ENCODE measurements around the gene MAD1L1.

The MAD1L1 gene

GRCh38 chr7:2198760-2199159, 34.0 kb downstream of the MAD1L1 start:
- H3K4me1 ChIP-seq (ENCODE audit: insufficient read depth, low read length): no peaks in the 10 kb centered on the region
- H3K4me3 ChIP-seq (ENCODE audit: low read length): no peak overlapping the region
- 93% methylated on average over 10 of the region's 10 CpGs for WGBS
- no peaks in the 10 kb centered on the region for H3K27me3 ChIP-seq (ENCODE audit: insufficient read depth, low read length)
- H3K9ac ChIP-seq (ENCODE audit: low read depth, low read length): no peak overlapping the region
- no peak overlapping the region for H3K27ac ChIP-seq (ENCODE audit: low read depth, low read length)
- peaks cover 47% of the 10 kb centered on the region for H3K36me3 ChIP-seq (ENCODE audit: insufficient read depth, low read length)
- peaks cover 2% of the 10 kb centered on the region; the same call in 1 of the 2 replicates for H3K9me3 ChIP-seq (ENCODE audit: insufficient read depth, low read depth, low read length)

GRCh38 chr7:2198206-2198605, 34.5 kb downstream of the MAD1L1 start:
- WGBS: 94% methylated on average over 15 of the region's 15 CpGs

GRCh38 chr7:2197436-2198155, 35.1 kb downstream of the MAD1L1 start:
- Histone ChIP-seq H3K9ac (ENCODE audit: low read depth, low read length) (no peak overlapping the region), H3K4me3 (ENCODE audit: low read length) (no peak overlapping the region), H3K27ac (ENCODE audit: low read depth, low read length) (no peak overlapping the region), H3K36me3 (ENCODE audit: insufficient read depth, low read length) (peaks cover 47% of the 10 kb centered on the region), H3K27me3 (ENCODE audit: insufficient read depth, low read length) (no peaks in the 10 kb centered on the region), H3K9me3 (ENCODE audit: insufficient read depth, low read depth, low read length) (peaks cover 2% of the 10 kb centered on the region; the same call in 1 of the 2 replicates), H3K4me1 (ENCODE audit: insufficient read depth, low read length) (no peaks in the 10 kb centered on the region)
- WGBS: 95% methylated on average over 19 of the region's 21 CpGs

More at GRCh38 chr7:2198206-2198605, 34.5 kb downstream of the MAD1L1 start:
- H3K9ac ChIP-seq (ENCODE audit: low read depth, low read length): no peak overlapping the region; the same call in 1 of the 2 replicates
- H3K4me1 ChIP-seq (ENCODE audit: insufficient read depth, low read length): no peaks in the 10 kb centered on the region
- H3K36me3 ChIP-seq (ENCODE audit: insufficient read depth, low read length): peaks cover 44% of the 10 kb centered on the region
- no peak overlapping the region for H3K27ac ChIP-seq (ENCODE audit: low read depth, low read length)
- H3K27me3 ChIP-seq (ENCODE audit: insufficient read depth, low read length): no peaks in the 10 kb centered on the region
- H3K9me3 ChIP-seq (ENCODE audit: insufficient read depth, low read depth, low read length): peaks cover 2% of the 10 kb centered on the region; the same call in 1 of the 2 replicates
- no peak overlapping the region for H3K4me3 ChIP-seq (ENCODE audit: low read length)

GRCh38 chr7:2196381-2197378, 36.1 kb downstream of the MAD1L1 start:
- no peak overlapping the region for H3K27ac ChIP-seq (ENCODE audit: low read depth, low read length)
- H3K9ac ChIP-seq (ENCODE audit: low read depth, low read length): no peak overlapping the region
- peaks cover 51% of the 10 kb centered on the region for H3K36me3 ChIP-seq (ENCODE audit: insufficient read depth, low read length)
- no peak overlapping the region for H3K4me3 ChIP-seq (ENCODE audit: low read length)
- H3K9me3 ChIP-seq (ENCODE audit: insufficient read depth, low read depth, low read length): peaks cover 2% of the 10 kb centered on the region; the same call in 1 of the 2 replicates
- 92% methylated on average over 32 of the region's 32 CpGs for WGBS
- no peaks in the 10 kb centered on the region for H3K27me3 ChIP-seq (ENCODE audit: insufficient read depth, low read length)
- H3K4me1 ChIP-seq (ENCODE audit: insufficient read depth, low read length): no peaks in the 10 kb centered on the region

- H3K27me3 ChIP-seq (ENCODE audit: insufficient read depth, low read length): no peaks in the 10 kb centered on the region
- peaks cover 53% of the 10 kb centered on the region for H3K36me3 ChIP-seq (ENCODE audit: insufficient read depth, low read length)
- no peak overlapping the region for H3K4me3 ChIP-seq (ENCODE audit: low read length)
- no peak overlapping the region for H3K9ac ChIP-seq (ENCODE audit: low read depth, low read length)
- H3K27ac ChIP-seq (ENCODE audit: low read depth, low read length): no peak overlapping the region
- H3K4me1 ChIP-seq (ENCODE audit: insufficient read depth, low read length): no peaks in the 10 kb centered on the region
- WGBS: 94% methylated on average over 13 of the region's 13 CpGs
- H3K9me3 ChIP-seq (ENCODE audit: insufficient read depth, low read depth, low read length): peaks cover 2% of the 10 kb centered on the region; the same call in 1 of the 2 replicates
These were observed 37.1 kb downstream of the MAD1L1 start for GRCh38 chr7:2195400-2196246.

- WGBS: 89% methylated on average over 19 of the region's 19 CpGs
- Histone ChIP-seq H3K27me3 (ENCODE audit: insufficient read depth, low read length) (no peaks in the 10 kb centered on the region), H3K9me3 (ENCODE audit: insufficient read depth, low read depth, low read length) (peaks cover 8% of the 10 kb centered on the region; the same call in 1 of the 2 replicates), H3K4me3 (ENCODE audit: low read length) (no peak overlapping the region), H3K27ac (ENCODE audit: low read depth, low read length) (no peak overlapping the region), H3K4me1 (ENCODE audit: insufficient read depth, low read length) (no peaks in the 10 kb centered on the region), H3K9ac (ENCODE audit: low read depth, low read length) (no peak overlapping the region), H3K36me3 (ENCODE audit: insufficient read depth, low read length) (peaks cover 47% of the 10 kb centered on the region)
These were observed 39.0 kb downstream of the MAD1L1 start for GRCh38 chr7:2193575-2194305.

GRCh38 chr7:2192831-2193534, 39.8 kb downstream of the MAD1L1 start:
- no peak overlapping the region for H3K27ac ChIP-seq (ENCODE audit: low read depth, low read length)
- WGBS: 90% methylated on average over 18 of the region's 18 CpGs
- no peaks in the 10 kb centered on the region for H3K4me1 ChIP-seq (ENCODE audit: insufficient read depth, low read length)
- no peak overlapping the region for H3K4me3 ChIP-seq (ENCODE audit: low read length)
- H3K9me3 ChIP-seq (ENCODE audit: insufficient read depth, low read depth, low read length): peaks cover 11% of the 10 kb centered on the region; the same call in 1 of the 2 replicates
- H3K36me3 ChIP-seq (ENCODE audit: insufficient read depth, low read length): peaks cover 51% of the 10 kb centered on the region
- H3K27me3 ChIP-seq (ENCODE audit: insufficient read depth, low read length): no peaks in the 10 kb centered on the region
- no peak overlapping the region for H3K9ac ChIP-seq (ENCODE audit: low read depth, low read length)

GRCh38 chr7:2191016-2191415, 41.7 kb downstream of the MAD1L1 start:
- H3K27ac ChIP-seq (ENCODE audit: low read depth, low read length): no peak overlapping the region
- no peak overlapping the region for H3K4me3 ChIP-seq (ENCODE audit: low read length)
- 97% methylated on average over 9 of the region's 9 CpGs for WGBS
- H3K36me3 ChIP-seq (ENCODE audit: insufficient read depth, low read length): peaks cover 44% of the 10 kb centered on the region
- H3K27me3 ChIP-seq (ENCODE audit: insufficient read depth, low read length): no peaks in the 10 kb centered on the region
- H3K4me1 ChIP-seq (ENCODE audit: insufficient read depth, low read length): no peaks in the 10 kb centered on the region
- H3K9ac ChIP-seq (ENCODE audit: low read depth, low read length): no peak overlapping the region
- H3K9me3 ChIP-seq (ENCODE audit: insufficient read depth, low read depth, low read length): peaks cover 11% of the 10 kb centered on the region; the same call in 1 of the 2 replicates

GRCh38 chr7:2190531-2190930, 42.2 kb downstream of the MAD1L1 start:
- Histone ChIP-seq H3K27ac (ENCODE audit: low read depth, low read length) (no peak overlapping the region), H3K4me1 (ENCODE audit: insufficient read depth, low read length) (no peaks in the 10 kb centered on the region), H3K36me3 (ENCODE audit: insufficient read depth, low read length) (peaks cover 43% of the 10 kb centered on the region), H3K4me3 (ENCODE audit: low read length) (no peak overlapping the region), H3K27me3 (ENCODE audit: insufficient read depth, low read length) (no peaks in the 10 kb centered on the region), H3K9me3 (ENCODE audit: insufficient read depth, low read depth, low read length) (peaks cover 10% of the 10 kb centered on the region; the same call in 1 of the 2 replicates), H3K9ac (ENCODE audit: low read depth, low read length) (no peak overlapping the region)
- 95% methylated on average over 8 of the region's 10 CpGs for WGBS

Data from HUES64 (cell line).